ENCODE measurements around the gene PHACTR1. TPM values are rescaled to one million over a fixed set of nuclear protein-coding genes. Genes with fewer than 3 reads are reported as not detected.

Gene PHACTR1
- total and polyA plus RNA-seq, 2 of the 4 experiments (the other 2 are of a cell fraction) = not detected

DNA sequence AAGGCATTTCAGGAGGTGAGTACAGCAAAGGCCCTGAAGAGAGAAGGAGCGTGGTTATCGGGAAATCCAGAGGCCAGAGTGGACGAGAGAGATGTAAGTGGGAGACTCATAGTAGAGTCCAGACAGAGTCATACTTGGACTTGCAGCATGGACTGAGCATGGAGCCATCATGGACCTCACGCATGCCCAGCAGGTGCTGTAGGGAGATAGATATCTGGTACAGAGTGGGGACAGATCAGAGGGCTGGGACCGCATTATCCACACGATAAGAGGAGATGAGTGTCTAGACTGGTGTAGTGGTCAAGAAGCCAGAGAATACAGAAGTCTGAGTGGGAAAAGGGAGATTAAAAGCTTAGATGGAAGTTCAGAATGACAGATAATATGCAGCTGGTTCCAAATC, 484.8 kb downstream of the PHACTR1 start:
- no TSS peak for BruUV-seq (replicated peaks)
- CTCF ChIA-PET = no interaction called here

More for the DNA sequence above, 484.8 kb downstream of the PHACTR1 start:
- Histone ChIP-seq H3K9ac (ENCODE audit: low read depth, low read length) (no peak overlapping the region), H3K4ac (ENCODE audit: low read depth, low read length) (no peak overlapping the region), H4K5ac (ENCODE audit: low read depth, low read length) (no peak overlapping the region), H3K4me1 (ENCODE audit: control insufficient read depth, insufficient read depth, low read length) (no peaks in the 10 kb centered on the region), H2BK5ac (ENCODE audit: low read depth, low read length, poor library complexity, severe bottlenecking) (no peak overlapping the region), H2BK120ac (ENCODE audit: low read depth, low read length) (no peak overlapping the region), H4K91ac (ENCODE audit: insufficient read depth, low read depth, low read length) (no peak overlapping the region), H3K27me3 (ENCODE audit: control insufficient read depth, insufficient read depth, low read length) (no peaks in the 10 kb centered on the region; the same call in 1 of the 2 replicates), H2BK15ac (ENCODE audit: low read depth, low read length) (no peak overlapping the region), H2AK5ac (ENCODE audit: low read depth, low read length) (no peak overlapping the region), H3K36me3 (ENCODE audit: control insufficient read depth, insufficient read depth, low read length) (no peaks in the 10 kb centered on the region), H3K23ac (ENCODE audit: low read depth, low read length) (no peak overlapping the region), H3K18ac (ENCODE audit: low read depth, low read length) (no peak overlapping the region), H3K9me3 (ENCODE audit: control insufficient read depth, insufficient read depth, low read length) (no peaks in the 10 kb centered on the region), H3K79me1 (ENCODE audit: low read depth in 1 of 2, low read length in 2 of 2) (no peaks in the 10 kb centered on the region), H2BK20ac (ENCODE audit: low read depth, low read length) (no peak overlapping the region), H3K14ac (replicated peaks; ENCODE audit: low read depth, low read length) (no peak overlapping the region), H3K27ac (ENCODE audit: insufficient read depth, low read length) (no peak overlapping the region), H3K4me2 (ENCODE audit: low read depth, low read length) (no peak overlapping the region), H4K8ac (ENCODE audit: low read depth in 2 of 2, low read length in 2 of 2) (no peak overlapping the region), H3K4me3 (ENCODE audit: insufficient read depth, low read depth, low read length) (no peak overlapping the region), H4K20me1 (ENCODE audit: insufficient read depth, low read length) (no peaks in the 10 kb centered on the region), H2AFZ (replicated peaks; ENCODE audit: low read length, poor library complexity) (no peak overlapping the region), H2AK9ac (replicated peaks; ENCODE audit: low read depth, low read length, poor library complexity) (peak overlapping the region; percentile 55), H3K9me1 (ENCODE audit: insufficient read depth, low read length) (no peaks in the 10 kb centered on the region), H3K56ac (ENCODE audit: extremely low read depth, insufficient read depth, low read length) (no peak overlapping the region)
- in situ Hi-C loops (cut with MboI; ENCODE audit: low sequenced_read_pairs) (no loop called here), dilution Hi-C loops (cut with HindIII; ENCODE audit: low sequenced_read_pairs, unreplicated experiment) (no loop called here), intact Hi-C loops (cut with micrococcal nuclease) (no loop called here)
- WGBS, 2 experiments (ENCODE audit: extremely low coverage in 2 of 2, insufficient read length in 1 of 2) = 71% methylated on average over 5 of the region's 6 CpGs; no CpG with 5 or more reads in 1 of the 2 experiments
- TF ChIP-seq MAZ (IDR thresholded peaks at IDR 0.05; ENCODE audit: borderline replicate concordance, low read depth, low read length) = no peak
- no peak for TF ChIP-seq USF2 (IDR thresholded peaks at IDR 0.05; ENCODE audit: low read depth, low read length)
- no peak for TF ChIP-seq BHLHE40 (IDR thresholded peaks at IDR 0.05; ENCODE audit: low read depth, low read length)
- TF ChIP-seq ELK1 (IDR thresholded peaks at IDR 0.05; ENCODE audit: borderline replicate concordance, low read depth, low read length) = no peak
- TF ChIP-seq CEBPB (IDR thresholded peaks at IDR 0.05; ENCODE audit: low read depth, low read length) = no peak
- TF ChIP-seq SMC3 (IDR thresholded peaks at IDR 0.05; ENCODE audit: low read depth, low read length) = no peak
- no peak for TF ChIP-seq RAD21 (IDR thresholded peaks at IDR 0.05; ENCODE audit: low read length)
- no peak for TF ChIP-seq RCOR1 (IDR thresholded peaks at IDR 0.05; ENCODE audit: insufficient replicate concordance, low read length)
- DNase-seq (no peak), ATAC-seq (ENCODE audit: low read depth) (no peak)
- POLR2A ChIA-PET (ENCODE audit: unreplicated experiment) = no interaction called here
